ENCODE results near the gene ARFGAP2.
"Not testable (repeated sequence)": the region's sequence is repeated elsewhere in the genome, so short reads cannot be mapped to it uniquely, and the experiment has no call there.

Gene ARFGAP2

GRCh38 chr11:47176328-47177228 is at the start of gene ARFGAP2:
Gene ARFGAP2 (minus strand): TSS chr11:47176879. CDS start chr11:47176853, 26 bp downstream.
- peak; percentile 92 to 96 for DNase-seq (ENCODE audit: low read depth in 2 of 2)

- DNase-seq (ENCODE audit: low read depth in 2 of 2): no peak
These were observed 49.1 kb upstream of the ARFGAP2 start for GRCh38 chr11:47225552-47226400.

DNA sequence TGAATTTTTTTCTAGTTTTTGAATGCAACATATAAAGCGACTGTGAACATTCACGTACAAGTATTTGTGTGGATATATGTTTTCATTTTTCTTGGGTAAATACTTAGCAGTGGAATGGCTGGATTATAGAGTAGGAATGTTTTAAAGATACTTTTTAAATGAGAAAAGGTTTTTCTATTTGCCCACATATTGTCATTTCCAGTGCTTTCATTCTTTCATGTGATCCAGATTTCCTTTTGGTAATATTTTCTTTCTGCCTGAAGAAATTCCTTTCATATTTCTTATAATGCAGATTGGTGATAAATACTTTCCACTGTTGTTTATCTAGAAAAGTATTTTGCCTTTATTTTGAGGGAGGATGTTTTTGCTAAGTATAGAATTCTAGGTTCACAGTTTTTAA is 46.0 kb upstream of the ARFGAP2 start:
- no peak for DNase-seq (ENCODE audit: low read depth in 2 of 2)

DNA sequence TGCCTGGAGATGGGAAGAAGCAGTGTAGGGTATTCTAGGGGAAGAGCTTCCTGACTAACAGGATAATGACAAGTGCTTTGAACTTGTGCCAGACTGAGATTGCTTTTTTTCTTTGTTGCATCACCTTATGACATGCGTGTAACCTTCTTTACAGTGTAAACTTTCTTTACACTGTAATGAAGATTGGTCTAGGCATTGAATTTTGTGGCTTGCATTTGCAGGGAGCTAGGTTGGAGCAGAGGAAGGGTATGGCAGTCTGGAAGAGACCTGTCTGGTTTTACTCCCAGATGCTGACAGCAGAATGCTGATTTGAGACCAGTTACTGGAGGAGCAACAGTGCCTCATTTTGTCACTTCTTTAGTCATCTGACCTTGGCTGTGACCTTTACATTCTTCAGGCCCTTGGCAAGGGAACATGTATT is 43.7 kb upstream of the ARFGAP2 start:
- no peak for DNase-seq (ENCODE audit: low read depth in 2 of 2)

- DNase-seq (ENCODE audit: low read depth in 2 of 2): peak; percentile 56 to 62
These were observed 39.6 kb upstream of the ARFGAP2 start for GRCh38 chr11:47216121-47216798.

DNA sequence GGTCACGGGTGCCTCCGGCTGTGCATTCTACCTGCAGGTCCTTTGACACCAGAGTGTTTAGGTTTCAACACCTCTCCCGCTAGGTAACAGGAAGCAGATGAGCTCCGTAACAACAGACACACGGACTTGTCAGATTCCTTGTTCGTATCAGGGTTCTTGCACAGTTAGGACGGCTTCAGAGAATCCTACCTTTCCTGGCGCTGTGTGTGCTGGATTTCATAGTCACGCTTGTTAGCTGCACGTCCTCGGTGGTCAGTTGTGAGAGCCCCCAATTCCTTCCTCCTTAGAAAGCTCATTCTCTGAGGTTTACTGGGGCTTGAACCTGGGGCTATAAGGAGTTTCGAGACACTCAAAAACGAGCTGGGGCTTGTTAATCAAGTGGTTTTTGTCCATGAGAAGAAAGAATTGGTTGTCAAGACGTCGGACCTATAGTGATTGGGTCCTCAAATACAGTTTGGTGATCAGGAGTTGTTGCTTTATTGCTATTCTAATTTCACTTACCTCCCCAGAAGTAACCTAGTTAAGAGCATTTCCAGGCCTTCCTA is 38.8 kb upstream of the ARFGAP2 start:
- no peak for DNase-seq (ENCODE audit: low read depth in 2 of 2)

- peak; percentile 78 to 82 for DNase-seq (ENCODE audit: low read depth in 2 of 2)
These were observed 37.4 kb upstream of the ARFGAP2 start for GRCh38 chr11:47213950-47214565.

GRCh38 chr11:47212938-47213337 is 36.3 kb upstream of the ARFGAP2 start:
- no peak for DNase-seq (ENCODE audit: low read depth in 2 of 2)

GRCh38 chr11:47208628-47209027 is 31.9 kb upstream of the ARFGAP2 start:
- DNase-seq (ENCODE audit: low read depth in 2 of 2): no peak

DNA sequence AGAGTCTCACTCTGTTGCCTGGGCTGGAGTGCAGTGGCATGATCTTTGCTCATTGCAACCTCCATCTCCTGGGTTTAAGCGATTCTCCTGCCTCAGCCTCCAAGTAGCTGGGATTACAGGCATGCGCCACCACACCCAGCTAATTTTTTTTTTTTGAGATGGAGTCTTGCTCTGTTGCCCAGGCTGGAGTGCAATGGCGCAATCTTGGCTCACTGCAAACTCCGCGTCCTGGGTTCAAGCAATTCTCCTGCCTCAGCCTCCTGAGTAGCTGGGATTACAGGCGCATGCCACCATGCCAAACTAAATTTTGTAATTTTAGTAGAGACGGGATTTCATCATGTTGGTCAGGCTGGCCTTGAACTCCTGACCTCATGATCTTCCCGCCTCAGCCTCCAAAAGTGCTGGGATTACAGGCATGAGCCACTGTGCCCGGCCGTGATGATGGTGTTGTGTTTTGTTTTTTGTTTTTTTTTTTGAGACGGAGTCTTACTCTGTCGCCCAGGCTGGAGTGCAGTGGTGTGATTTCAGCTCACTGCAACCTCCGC is 31.4 kb upstream of the ARFGAP2 start:
- not testable (repeated sequence) for DNase-seq (ENCODE audit: low read depth in 2 of 2)

GRCh38 chr11:47207459-47207858 is 30.8 kb upstream of the ARFGAP2 start:
- DNase-seq (ENCODE audit: low read depth in 2 of 2): no peak

- not testable (repeated sequence) for DNase-seq (ENCODE audit: low read depth in 2 of 2)
These were observed 29.9 kb upstream of the ARFGAP2 start for GRCh38 chr11:47206577-47206976.

DNA sequence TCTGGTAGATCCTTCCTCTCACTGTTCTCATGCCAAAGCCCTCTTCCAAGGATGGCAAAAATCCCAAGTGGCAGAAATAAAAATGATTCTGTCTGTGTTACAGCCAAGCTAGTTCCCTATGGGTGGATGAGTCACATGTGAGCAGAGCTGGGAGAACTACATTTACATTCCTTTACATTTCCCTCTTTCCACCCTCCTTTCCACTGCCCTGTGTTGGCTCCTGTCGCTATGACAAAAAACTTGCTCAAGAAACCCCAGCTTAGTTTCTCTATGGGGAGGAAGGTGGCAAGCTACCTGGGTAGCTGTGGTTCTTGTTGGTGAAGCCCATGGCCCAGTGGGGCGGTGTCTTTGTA is 27.9 kb upstream of the ARFGAP2 start:
- DNase-seq (ENCODE audit: low read depth in 2 of 2): no peak

DNA sequence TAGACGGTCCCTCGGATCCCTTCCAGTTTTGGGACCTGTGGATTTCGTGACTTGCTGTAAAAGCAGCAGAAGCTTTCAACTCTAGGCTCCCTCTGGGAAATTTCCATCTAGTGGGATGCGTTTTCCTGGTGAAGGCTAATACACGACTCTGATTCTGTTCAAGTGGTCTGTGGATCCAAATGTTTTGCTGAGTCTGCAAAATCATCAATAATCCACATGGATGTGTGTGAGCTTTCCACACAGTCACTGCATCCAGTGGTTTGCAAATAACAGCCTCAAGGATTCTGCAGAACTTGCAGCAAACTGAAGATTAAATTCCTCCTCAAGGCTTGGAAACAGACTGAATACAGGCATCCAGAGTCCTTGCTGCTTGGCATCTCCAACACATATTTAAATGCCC is 25.9 kb upstream of the ARFGAP2 start:
- no peak for DNase-seq (ENCODE audit: low read depth in 2 of 2)

DNA sequence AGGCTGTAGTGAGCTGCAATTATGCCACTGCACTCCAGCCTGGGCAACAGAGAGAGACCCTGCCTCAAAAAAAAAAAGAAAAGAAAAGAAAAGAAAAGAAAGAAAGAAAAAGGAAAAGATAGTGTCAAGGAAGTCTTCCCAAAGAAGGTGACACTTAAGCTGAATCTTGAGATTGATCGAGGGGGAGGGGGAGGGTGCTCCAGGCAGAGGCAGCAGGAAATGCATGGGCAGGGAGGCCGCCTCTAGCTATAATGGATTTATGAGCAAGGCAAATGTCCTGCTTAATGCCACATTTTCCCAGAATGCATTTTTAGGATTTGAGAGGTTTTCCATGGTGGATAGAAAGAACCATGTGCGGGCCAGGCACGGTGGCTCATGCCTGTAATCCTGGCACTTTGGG is 24.3 kb upstream of the ARFGAP2 start:
- DNase-seq (ENCODE audit: low read depth in 2 of 2): no peak

- not testable (repeated sequence) for DNase-seq (ENCODE audit: low read depth in 2 of 2)
These were observed 21.5 kb upstream of the ARFGAP2 start for GRCh38 chr11:47198161-47198560.

DNA sequence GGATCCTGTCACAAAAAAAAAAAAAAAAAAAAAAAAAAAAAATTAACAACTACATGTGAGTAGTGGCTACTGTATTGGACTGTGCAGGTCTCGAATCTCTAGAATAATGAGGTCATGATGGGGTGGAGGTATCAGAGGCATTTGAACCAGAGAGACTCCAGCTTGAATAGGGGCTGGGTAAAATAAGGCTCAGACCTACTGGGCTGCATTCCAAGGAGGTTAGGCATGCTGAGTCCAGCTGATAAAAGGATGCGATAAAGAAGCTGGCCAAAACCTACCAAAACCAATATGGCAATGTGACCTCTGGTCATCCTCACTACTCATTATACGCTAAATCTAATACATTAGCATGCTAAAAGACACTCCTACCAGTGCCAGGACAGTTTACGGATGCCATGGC is 15.4 kb upstream of the ARFGAP2 start:
- DNase-seq (ENCODE audit: low read depth in 2 of 2): no peak

- DNase-seq (ENCODE audit: low read depth in 2 of 2): not testable (repeated sequence)
These were observed 14.5 kb upstream of the ARFGAP2 start for GRCh38 chr11:47191137-47191536.

DNA sequence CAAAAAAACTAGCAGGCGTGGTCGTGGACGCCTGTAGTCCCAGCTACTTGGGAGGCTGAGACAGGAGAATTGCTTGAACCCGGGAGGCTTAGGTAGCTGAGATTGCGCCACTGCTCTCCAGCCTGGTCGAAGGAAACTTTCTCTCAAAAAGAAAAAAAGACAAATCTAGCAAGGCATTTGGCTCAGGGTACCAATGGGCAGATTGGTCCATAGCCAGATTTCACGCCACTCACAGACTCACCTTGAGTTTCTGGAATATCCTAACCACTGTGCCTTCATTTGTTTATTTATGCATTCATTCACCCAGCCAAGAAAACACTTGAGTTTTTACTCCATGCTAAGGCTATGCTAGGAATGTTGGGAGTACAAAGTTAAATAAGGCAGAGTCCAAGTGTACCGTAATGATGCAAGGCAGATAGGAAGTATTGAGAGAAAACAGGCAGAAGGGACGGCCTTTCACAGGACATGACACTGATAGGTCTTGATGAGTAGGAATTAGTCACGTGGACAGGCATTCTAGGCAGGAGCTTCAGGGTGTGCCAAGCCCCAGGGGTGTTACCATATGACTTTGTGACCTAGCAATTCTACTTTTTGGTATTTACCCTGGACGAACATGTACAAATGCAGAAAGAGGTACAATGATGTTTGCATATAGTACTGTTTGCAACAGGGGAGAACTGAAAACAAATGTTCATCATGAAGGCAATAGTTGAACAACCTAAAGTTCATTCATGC is 12.6 kb upstream of the ARFGAP2 start:
- no peak for DNase-seq (ENCODE audit: low read depth in 2 of 2)

- no peak for DNase-seq (ENCODE audit: low read depth in 2 of 2)
These were observed 11.6 kb upstream of the ARFGAP2 start for GRCh38 chr11:47188259-47188658.

Measured in stimulated activated CD4-positive, alpha-beta T cell treated with anti-CD3 and anti-CD28 coated beads, Interleukin-15, amount 100 ng/mL, for 48 hours (primary cell).